ENCODE measurements around the gene VPS52.

Gene VPS52

GRCh38 chr6:33271468-33272274 lies at the start of gene VPS52, which contains the start of gene RPS18:
VPS52 (minus strand) TSS chr6:33271876; CDS start chr6:33271675, 201 bp downstream.
RPS18 (plus strand) TSS chr6:33272075; CDS start chr6:33272120, 45 bp downstream.
- DNase-seq = peak; percentile 97

GRCh38 chr6:33321227-33321626 lies 49.6 kb upstream of the VPS52 start:
- DNase-seq = no peak

GRCh38 chr6:33320315-33321181 lies 48.9 kb upstream of the VPS52 start:
- DNase-seq = no peak

- DNase-seq = no peak
Measured at GRCh38 chr6:33319939-33320314, 48.3 kb upstream of the VPS52 start.

GRCh38 chr6:33318426-33319073 lies 46.9 kb upstream of the VPS52 start:
- DNase-seq = no peak

GRCh38 chr6:33317669-33318425 lies 46.2 kb upstream of the VPS52 start, which contains the start of gene ZBTB22:
ZBTB22 (minus strand) TSS chr6:33317744; CDS start chr6:33316916, 828 bp downstream.
- peak; percentile 97 for DNase-seq

GRCh38 chr6:33317419-33317668 lies 45.7 kb upstream of the VPS52 start:
- no peak for DNase-seq

- no peak for DNase-seq
Measured at GRCh38 chr6:33316603-33317418, 45.1 kb upstream of the VPS52 start.

GRCh38 chr6:33315793-33316602 lies 44.3 kb upstream of the VPS52 start:
- no peak for DNase-seq

- no peak for DNase-seq
Measured at GRCh38 chr6:33314943-33315792, 43.5 kb upstream of the VPS52 start.

GRCh38 chr6:33314515-33314942 lies 42.9 kb upstream of the VPS52 start:
- peak; percentile 73 for DNase-seq

GRCh38 chr6:33313709-33314514 lies 42.2 kb upstream of the VPS52 start, which contains the start of gene TAPBP:
TAPBP (minus strand) TSS chr6:33314078; CDS start chr6:33314041, 37 bp downstream.
- DNase-seq = peak; percentile 92

- DNase-seq = peak; percentile 41
Measured at GRCh38 chr6:33313105-33313708, 41.5 kb upstream of the VPS52 start.

GRCh38 chr6:33312361-33313104 lies 40.9 kb upstream of the VPS52 start:
- peak; percentile 85 for DNase-seq

GRCh38 chr6:33306356-33306755 lies 34.7 kb upstream of the VPS52 start:
- no peak for DNase-seq

- DNase-seq = no peak
Measured at GRCh38 chr6:33305052-33305451, 33.4 kb upstream of the VPS52 start.

- no peak for DNase-seq
Measured at GRCh38 chr6:33304216-33304615, 32.5 kb upstream of the VPS52 start.

- DNase-seq = no peak
Measured at GRCh38 chr6:33301877-33302276, 30.2 kb upstream of the VPS52 start.
